22Rv1 (cell line): Measurements from ENCODE around the gene ZNF423.

ENCODE experiments used
- H3K27ac ChIP-seq: fragments of 450-650 bp; 2 replicates; pipeline ENCODE4 v1.5.1; 2017
- ZFX ChIP-seq: fragments of 450-650 bp; IDR thresholded peaks from 2 replicates; pipeline ENCODE4 v1.6.1; 2017; ENCODE audit warnings: antibody characterized with exemption, borderline replicate concordance
- TF ChIP-seq, protein P1 (sequence below): fragments of 450-650 bp; IDR thresholded peaks from 2 replicates; pipeline ENCODE4 v1.5.1; 2017; ENCODE audit warnings: mild to moderate bottlenecking

Gene ZNF423

GRCh38 chr16:49793244-49793643 lies 62.7 kb downstream of the ZNF423 start:
- no peak for TF ChIP-seq ZFX
- TF ChIP-seq, protein P1, sequence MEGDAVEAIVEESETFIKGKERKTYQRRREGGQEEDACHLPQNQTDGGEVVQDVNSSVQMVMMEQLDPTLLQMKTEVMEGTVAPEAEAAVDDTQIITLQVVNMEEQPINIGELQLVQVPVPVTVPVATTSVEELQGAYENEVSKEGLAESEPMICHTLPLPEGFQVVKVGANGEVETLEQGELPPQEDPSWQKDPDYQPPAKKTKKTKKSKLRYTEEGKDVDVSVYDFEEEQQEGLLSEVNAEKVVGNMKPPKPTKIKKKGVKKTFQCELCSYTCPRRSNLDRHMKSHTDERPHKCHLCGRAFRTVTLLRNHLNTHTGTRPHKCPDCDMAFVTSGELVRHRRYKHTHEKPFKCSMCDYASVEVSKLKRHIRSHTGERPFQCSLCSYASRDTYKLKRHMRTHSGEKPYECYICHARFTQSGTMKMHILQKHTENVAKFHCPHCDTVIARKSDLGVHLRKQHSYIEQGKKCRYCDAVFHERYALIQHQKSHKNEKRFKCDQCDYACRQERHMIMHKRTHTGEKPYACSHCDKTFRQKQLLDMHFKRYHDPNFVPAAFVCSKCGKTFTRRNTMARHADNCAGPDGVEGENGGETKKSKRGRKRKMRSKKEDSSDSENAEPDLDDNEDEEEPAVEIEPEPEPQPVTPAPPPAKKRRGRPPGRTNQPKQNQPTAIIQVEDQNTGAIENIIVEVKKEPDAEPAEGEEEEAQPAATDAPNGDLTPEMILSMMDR = no peak
- H3K27ac ChIP-seq = no peak overlapping the region

DNA sequence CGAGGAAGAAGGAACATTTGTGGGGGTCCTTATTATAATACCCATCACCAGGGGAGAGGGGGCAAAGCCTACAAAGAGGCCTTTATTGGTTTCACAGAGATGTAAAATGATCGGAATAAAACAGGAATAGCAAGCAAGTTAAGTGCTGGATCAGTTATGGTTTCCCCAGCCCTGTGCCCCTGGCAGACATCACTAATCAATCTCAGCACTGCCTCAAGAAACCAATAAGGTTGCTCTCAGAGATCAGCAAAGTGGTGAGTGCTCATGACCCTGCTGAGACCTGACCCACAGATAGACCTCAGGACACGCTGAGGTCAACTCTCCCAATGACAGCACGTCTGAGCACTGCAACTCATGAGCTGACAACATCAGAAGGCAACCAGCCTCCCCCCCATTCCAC lies 66.3 kb downstream of the ZNF423 start:
- no peak overlapping the region for H3K27ac ChIP-seq
- TF ChIP-seq, protein P1 = no peak
- no peak for TF ChIP-seq ZFX

- H3K27ac ChIP-seq = no peak overlapping the region
- TF ChIP-seq ZFX = no peak
- TF ChIP-seq, protein P1 = no peak
These were observed 66.9 kb downstream of the ZNF423 start for GRCh38 chr16:49788986-49789385.

GRCh38 chr16:49788572-49788971 lies 67.3 kb downstream of the ZNF423 start:
- H3K27ac ChIP-seq = no peak overlapping the region

DNA sequence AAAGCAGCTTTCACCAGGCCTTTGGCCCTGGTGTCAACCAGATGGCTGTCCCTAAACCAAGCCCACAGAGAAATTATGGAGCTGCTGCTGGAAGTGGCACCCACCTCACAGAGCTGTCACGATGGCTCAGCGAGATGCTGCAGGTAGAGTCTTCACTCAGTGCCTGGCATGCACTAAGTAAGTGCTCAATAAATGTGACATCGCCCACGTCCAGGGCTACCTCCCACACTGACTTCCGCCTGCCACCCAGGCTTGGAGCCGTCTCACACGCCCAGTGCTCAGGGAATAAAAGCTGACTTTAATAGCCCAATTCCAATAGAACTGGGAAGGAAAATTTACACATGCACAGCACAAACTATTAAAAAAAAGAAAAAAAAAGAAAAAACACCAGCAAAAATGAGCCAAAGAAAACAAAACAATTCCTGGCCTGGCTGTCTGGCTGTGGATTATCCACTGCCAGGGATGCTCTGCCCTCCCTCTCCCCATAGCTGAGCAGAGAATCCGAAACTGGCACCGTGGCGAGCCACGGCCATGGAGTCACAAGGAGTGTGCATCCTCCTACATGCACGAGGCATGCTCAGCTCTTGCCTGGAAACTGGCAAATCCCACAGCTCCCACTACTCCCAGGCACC lies 68.9 kb downstream of the ZNF423 start:
- no peak overlapping the region for H3K27ac ChIP-seq
- TF ChIP-seq, protein P1 = no peak
- no peak for TF ChIP-seq ZFX

More at GRCh38 chr16:49788572-49788971, 67.3 kb downstream of the ZNF423 start:
- no peak for TF ChIP-seq ZFX
- TF ChIP-seq, protein P1 = no peak

DNA sequence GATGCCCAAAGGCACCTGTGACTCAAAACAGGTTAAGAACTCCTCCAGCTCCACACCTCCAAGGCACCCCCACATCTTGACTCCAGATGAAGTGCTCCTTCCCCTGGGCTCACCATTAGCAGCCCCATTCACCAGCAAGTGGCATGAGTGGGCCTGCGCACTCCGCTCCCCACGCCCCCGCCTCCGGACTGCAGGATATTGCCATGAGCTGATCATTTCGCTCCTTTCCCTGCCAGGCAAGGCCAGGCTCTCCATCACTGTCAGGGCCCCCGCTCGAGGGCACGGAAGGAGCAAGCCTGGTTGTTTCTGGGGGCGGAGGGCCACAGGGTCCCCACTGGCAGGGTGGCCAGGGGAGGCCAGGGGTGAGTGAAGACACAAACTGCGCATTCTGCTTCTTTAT lies 69.9 kb downstream of the ZNF423 start:
- TF ChIP-seq, protein P1 = no peak
- no peak for TF ChIP-seq ZFX
- no peak overlapping the region for H3K27ac ChIP-seq

GRCh38 chr16:49782405-49782804 lies 73.5 kb downstream of the ZNF423 start:
- no peak overlapping the region for H3K27ac ChIP-seq

More at GRCh38 chr16:49782405-49782804, 73.5 kb downstream of the ZNF423 start:
- no peak for TF ChIP-seq ZFX
- TF ChIP-seq, protein P1 = no peak
